Measurements from ENCODE around the gene CHRNB4. TPM values are rescaled to one million over a fixed set of nuclear protein-coding genes. Genes with fewer than 3 reads are reported as not detected.

Gene CHRNB4
- total and polyA plus RNA-seq, 2 donors (not counting 3 experiments of a cell fraction or from before 2014, with no cell fraction given): 0.08 TPM; not detected in 1

- no peak for FAIRE-seq
- no peak overlapping the region for H3K4me2 ChIP-seq (ENCODE audit: insufficient read depth, low read length)
- no peaks in the 10 kb centered on the region for H3K79me2 ChIP-seq (ENCODE audit: control insufficient read depth, insufficient read depth, low read length)
- H4K20me1 ChIP-seq (replicated peaks; ENCODE audit: control insufficient read depth, extremely low read depth, insufficient read depth, low read length): no peaks in the 10 kb centered on the region
- POLR2A ChIA-PET: no interaction called here
- dilution Hi-C loops (cut with MboI; ENCODE audit: extremely low pct_ligation_motif_present, low sequenced_read_pairs) (no loop called here), intact Hi-C loops (cut with micrococcal nuclease) (no loop called here)
- no peak overlapping the region for H2AFZ ChIP-seq (ENCODE audit: low read depth, low read length)
- BruUV-seq (replicated peaks): no TSS peak
- no peak overlapping the region for H3K9ac ChIP-seq (replicated peaks; ENCODE audit: extremely low read depth, insufficient read depth, low read length)
- no peaks in the 10 kb centered on the region for H3K9me1 ChIP-seq (replicated peaks; ENCODE audit: control insufficient read depth, extremely low read depth, insufficient read depth, low read length)
- no peaks in the 10 kb centered on the region for H3K36me3 ChIP-seq (ENCODE audit: control insufficient read depth in 2 of 2, extremely low read depth in 1 of 2, insufficient read depth in 2 of 2, low read length in 2 of 2)
- peaks cover 0 to 2% of the 10 kb centered on the region in 2 experiments for H3K27me3 ChIP-seq (ENCODE audit: control insufficient read depth in 2 of 2, insufficient read depth in 2 of 2, low read length in 2 of 2)
- H3K4me3 ChIP-seq (replicated peaks in 1 of 3; ENCODE audit: insufficient read depth in 1 of 3, low read depth in 1 of 3, low read length in 3 of 3): no peak overlapping the region
- H3K4me1 ChIP-seq (ENCODE audit: control insufficient read depth, extremely low read depth, insufficient read depth, low read length): no peaks in the 10 kb centered on the region
- CTCF ChIA-PET: no interaction called here
- DNase-seq (ENCODE audit: low read depth, low spot score): no peak
- no peak for TF ChIP-seq MAX (IDR thresholded peaks at IDR 0.05; ENCODE audit: insufficient read depth, insufficient read length)
- no peak for TF ChIP-seq POLR2AphosphoS5 (IDR thresholded peaks at IDR 0.05; ENCODE audit: insufficient read depth, low read depth, low read length)
- TF ChIP-seq FOS (IDR thresholded peaks at IDR 0.05; ENCODE audit: borderline replicate concordance, insufficient read depth, low read length): no peak
- no peak for TF ChIP-seq EZH2 (IDR thresholded peaks at IDR 0.05; ENCODE audit: borderline replicate concordance, low read depth, low read length, severe bottlenecking)
- TF ChIP-seq POLR2A (IDR thresholded peaks at IDR 0.05; ENCODE audit: low read depth, low read length): no peak
- no peak for TF ChIP-seq GATA2 (IDR thresholded peaks at IDR 0.05; ENCODE audit: insufficient read depth, insufficient read length, low read depth, low read length)
- no peak for TF ChIP-seq CTCF (IDR thresholded peaks at IDR 0.05; ENCODE audit: extremely low read depth in 1 of 2, insufficient read depth in 1 of 2, low read depth in 1 of 2, low read length in 2 of 2)
- no peak for TF ChIP-seq MYC (IDR thresholded peaks at IDR 0.05; ENCODE audit: low read depth, low read length)
- TF ChIP-seq JUN (IDR thresholded peaks at IDR 0.05; ENCODE audit: borderline replicate concordance, insufficient read depth, insufficient read length, low read depth): no peak
- no peak overlapping the region for H3K27ac ChIP-seq (ENCODE audit: insufficient read depth, low read depth, low read length)
- H3K9me3 ChIP-seq (replicated peaks; ENCODE audit: control insufficient read depth, insufficient read depth, low read length): no peaks in the 10 kb centered on the region
Measured at GRCh38 chr15:78650022-78650421, 9.0 kb upstream of the CHRNB4 start.

Measured in endothelial cell of umbilical vein (primary cell).